ENCODE data around the gene IL32. TPM values are rescaled to one million over a fixed set of nuclear protein-coding genes. Genes with fewer than 3 reads are reported as not detected.

The IL32 gene
- total RNA-seq, 3 donors from 2014 or later (not counting 1 experiment from before 2014, with no cell fraction given), result 305 to 562 (median 319) TPM

GRCh38 chr16:3020604-3021448 lies 44.6 kb upstream of the IL32 start:
- Mint-ChIP-seq H3K27me3 (ENCODE audit: low read depth in 2 of 2) (no peaks in the 10 kb centered on the region), H3K36me3 (no peaks in the 10 kb centered on the region), H3K27ac (peak overlapping the region; percentile 91 to 92), H3K4me3 (peak overlapping the region; percentile 92), H3K4me1 (peaks cover 35 to 54% of the 10 kb centered on the region in 2 donors), H3K9me3 (no peaks in the 10 kb centered on the region)
- peak overlapping the region; percentile 52 for H3K4me3 ChIP-seq (ENCODE audit: low read length)
- intact Hi-C loops (cut with micrococcal nuclease), result no loop called here
- peaks cover 66% of the 10 kb centered on the region for H3K4me1 ChIP-seq (ENCODE audit: control insufficient read depth, insufficient read depth, low read length)
- H3K36me3 ChIP-seq (ENCODE audit: control insufficient read depth, insufficient read depth, low read length), result no peaks in the 10 kb centered on the region
- no peak for TF ChIP-seq CTCF (IDR thresholded peaks at IDR 0.05)
- no peaks in the 10 kb centered on the region for H3K9me3 ChIP-seq (ENCODE audit: control insufficient read depth, insufficient read depth, low read length)
- peak; percentile 69 to 77 for DNase-seq
- H3K27ac ChIP-seq (ENCODE audit: low read length), result peak overlapping the region; percentile 41
- WGBS (ENCODE audit: insufficient coverage), result 2% methylated on average over 54 of the region's 57 CpGs
- peaks cover 6% of the 10 kb centered on the region for H3K27me3 ChIP-seq (ENCODE audit: control insufficient read depth, insufficient read depth, low read length)
- ATAC-seq, result peak in 2 of 3 donors; percentile 15 to 27

GRCh38 chr16:3021449-3022207 lies 43.8 kb upstream of the IL32 start:
- TF ChIP-seq CTCF (IDR thresholded peaks at IDR 0.05), result peak; percentile 11
- peak; percentile 70 to 82 for DNase-seq
- peak overlapping the region; percentile 94 for H3K4me3 Mint-ChIP-seq
- intact Hi-C loops (cut with micrococcal nuclease), result no loop called here
- Histone ChIP-seq H3K27ac (ENCODE audit: low read length) (peak overlapping the region; percentile 1), H3K4me1 (ENCODE audit: control insufficient read depth, insufficient read depth, low read length) (peaks cover 66% of the 10 kb centered on the region), H3K27me3 (ENCODE audit: control insufficient read depth, insufficient read depth, low read length) (peaks cover 6% of the 10 kb centered on the region), H3K4me3 (ENCODE audit: low read length) (peak overlapping the region; percentile 52), H3K9me3 (ENCODE audit: control insufficient read depth, insufficient read depth, low read length) (no peaks in the 10 kb centered on the region), H3K36me3 (ENCODE audit: control insufficient read depth, insufficient read depth, low read length) (peaks cover 7% of the 10 kb centered on the region)
- H3K9me3 Mint-ChIP-seq, result no peaks in the 10 kb centered on the region
- peak; percentile 32 to 56 (median 35) for ATAC-seq
- H3K36me3 Mint-ChIP-seq, result no peaks in the 10 kb centered on the region
- peaks cover 35 to 54% of the 10 kb centered on the region in 2 donors for H3K4me1 Mint-ChIP-seq
- peak overlapping the region; percentile 91 to 92 for H3K27ac Mint-ChIP-seq
- WGBS (ENCODE audit: insufficient coverage), result 20% methylated on average over 25 of the region's 25 CpGs
- no peaks in the 10 kb centered on the region for H3K27me3 Mint-ChIP-seq (ENCODE audit: low read depth in 2 of 2)

- H3K4me1 Mint-ChIP-seq, result peaks cover 35 to 54% of the 10 kb centered on the region in 2 donors
- Histone ChIP-seq H3K36me3 (ENCODE audit: control insufficient read depth, insufficient read depth, low read length) (peaks cover 13% of the 10 kb centered on the region), H3K4me3 (ENCODE audit: low read length) (no peak overlapping the region), H3K27ac (ENCODE audit: low read length) (peak overlapping the region; percentile 3), H3K27me3 (ENCODE audit: control insufficient read depth, insufficient read depth, low read length) (peaks cover 6% of the 10 kb centered on the region), H3K9me3 (ENCODE audit: control insufficient read depth, insufficient read depth, low read length) (no peaks in the 10 kb centered on the region), H3K4me1 (ENCODE audit: control insufficient read depth, insufficient read depth, low read length) (peaks cover 66% of the 10 kb centered on the region)
- no peak for TF ChIP-seq CTCF (IDR thresholded peaks at IDR 0.05)
- H3K4me3 Mint-ChIP-seq, result peak overlapping the region; percentile 94
- no peaks in the 10 kb centered on the region for H3K36me3 Mint-ChIP-seq
- 35% methylated on average over 7 of the region's 8 CpGs for WGBS (ENCODE audit: insufficient coverage)
- H3K27ac Mint-ChIP-seq, result peak overlapping the region; percentile 91 to 92
- DNase-seq (peak; percentile 78 to 81), ATAC-seq (peak; percentile 18 to 36 (median 34))
- no peaks in the 10 kb centered on the region for H3K9me3 Mint-ChIP-seq
- intact Hi-C loops (cut with micrococcal nuclease), result no loop called here
- no peaks in the 10 kb centered on the region for H3K27me3 Mint-ChIP-seq (ENCODE audit: low read depth in 2 of 2)
These were observed 43.2 kb upstream of the IL32 start for GRCh38 chr16:3022208-3022683.

All from natural killer cell (primary cell).